ENCODE results near the gene RXFP4. TPM values are rescaled to one million over a fixed set of nuclear protein-coding genes. Genes with fewer than 3 reads are reported as not detected.

RXFP4 gene
- total and polyA plus RNA-seq, 2 of the 13 experiments (the other 11 are each of a cell fraction or from before 2014, with no cell fraction given) = 0.38 to 1.4 TPM

GRCh38 chr1:155978325-155978972, 37.0 kb downstream of the RXFP4 start, which contains the start of gene ARHGEF2 (continued):
- TF ChIP-seq, protein P1, sequence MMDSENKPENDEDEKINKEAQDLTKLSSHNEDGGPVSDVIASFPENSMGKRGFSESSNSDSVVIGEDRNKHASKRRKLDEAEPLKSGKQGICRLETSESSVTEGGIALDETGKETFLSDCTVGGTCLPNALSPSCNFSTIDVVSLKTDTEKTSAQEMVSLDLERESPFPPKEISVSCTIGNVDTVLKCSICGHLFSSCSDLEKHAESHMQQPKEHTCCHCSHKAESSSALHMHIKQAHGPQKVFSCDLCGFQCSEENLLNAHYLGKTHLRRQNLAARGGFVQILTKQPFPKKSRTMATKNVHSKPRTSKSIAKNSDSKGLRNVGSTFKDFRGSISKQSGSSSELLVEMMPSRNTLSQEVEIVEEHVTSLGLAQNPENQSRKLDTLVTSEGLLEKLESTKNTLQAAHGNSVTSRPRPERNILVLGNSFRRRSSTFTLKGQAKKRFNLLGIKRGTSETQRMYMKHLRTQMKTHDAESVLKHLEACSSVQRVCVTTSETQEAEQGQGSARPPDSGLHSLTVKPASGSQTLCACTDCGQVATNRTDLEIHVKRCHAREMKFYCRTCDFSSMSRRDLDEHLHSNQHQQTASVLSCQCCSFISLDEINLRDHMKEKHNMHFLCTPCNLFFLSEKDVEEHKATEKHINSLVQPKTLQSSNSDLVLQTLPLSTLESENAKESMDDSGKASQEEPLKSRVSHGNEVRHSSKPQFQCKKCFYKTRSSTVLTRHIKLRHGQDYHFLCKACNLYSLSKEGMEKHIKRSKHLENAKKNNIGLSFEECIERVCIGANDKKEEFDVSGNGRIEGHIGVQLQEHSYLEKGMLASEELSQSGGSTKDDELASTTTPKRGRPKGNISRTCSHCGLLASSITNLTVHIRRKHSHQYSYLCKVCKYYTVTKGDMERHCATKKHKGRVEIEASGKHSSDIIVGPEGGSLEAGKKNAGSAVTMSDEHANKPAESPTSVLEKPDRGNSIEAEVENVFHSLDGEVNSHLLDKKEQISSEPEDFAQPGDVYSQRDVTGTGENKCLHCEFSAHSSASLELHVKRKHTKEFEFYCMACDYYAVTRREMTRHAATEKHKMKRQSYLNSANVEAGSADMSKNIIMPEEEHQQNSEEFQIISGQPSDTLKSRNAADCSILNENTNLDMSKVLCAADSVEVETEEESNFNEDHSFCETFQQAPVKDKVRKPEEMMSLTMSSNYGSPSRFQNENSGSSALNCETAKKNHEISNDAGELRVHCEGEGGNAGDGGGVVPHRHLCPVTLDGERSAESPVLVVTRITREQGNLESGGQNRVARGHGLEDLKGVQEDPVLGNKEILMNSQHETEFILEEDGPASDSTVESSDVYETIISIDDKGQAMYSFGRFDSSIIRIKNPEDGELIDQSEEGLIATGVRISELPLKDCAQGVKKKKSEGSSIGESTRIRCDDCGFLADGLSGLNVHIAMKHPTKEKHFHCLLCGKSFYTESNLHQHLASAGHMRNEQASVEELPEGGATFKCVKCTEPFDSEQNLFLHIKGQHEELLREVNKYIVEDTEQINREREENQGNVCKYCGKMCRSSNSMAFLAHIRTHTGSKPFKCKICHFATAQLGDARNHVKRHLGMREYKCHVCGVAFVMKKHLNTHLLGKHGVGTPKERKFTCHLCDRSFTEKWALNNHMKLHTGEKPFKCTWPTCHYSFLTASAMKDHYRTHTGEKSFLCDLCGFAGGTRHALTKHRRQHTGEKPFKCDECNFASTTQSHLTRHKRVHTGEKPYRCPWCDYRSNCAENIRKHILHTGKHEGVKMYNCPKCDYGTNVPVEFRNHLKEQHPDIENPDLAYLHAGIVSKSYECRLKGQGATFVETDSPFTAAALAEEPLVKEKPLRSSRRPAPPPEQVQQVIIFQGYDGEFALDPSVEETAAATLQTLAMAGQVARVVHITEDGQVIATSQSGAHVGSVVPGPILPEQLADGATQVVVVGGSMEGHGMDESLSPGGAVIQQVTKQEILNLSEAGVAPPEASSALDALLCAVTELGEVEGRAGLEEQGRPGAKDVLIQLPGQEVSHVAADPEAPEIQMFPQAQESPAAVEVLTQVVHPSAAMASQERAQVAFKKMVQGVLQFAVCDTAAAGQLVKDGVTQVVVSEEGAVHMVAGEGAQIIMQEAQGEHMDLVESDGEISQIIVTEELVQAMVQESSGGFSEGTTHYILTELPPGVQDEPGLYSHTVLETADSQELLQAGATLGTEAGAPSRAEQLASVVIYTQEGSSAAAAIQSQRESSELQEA (CRISPR knock-in tag; IDR thresholded peaks at IDR 0.05; ENCODE audit: not compliant biosample characterization) = peak; percentile 50
- TF ChIP-seq RAD21 (CRISPR knock-in tag; IDR thresholded peaks at IDR 0.05) (no peak), ZNF678 (CRISPR knock-in tag; IDR thresholded peaks at IDR 0.05) (no peak), SAFB2 (CRISPR knock-in tag; IDR thresholded peaks at IDR 0.05; ENCODE audit: borderline replicate concordance, low read depth) (0 out of 2 replicates have a peak, but pooled peaks have one; percentile 40), ASH2L (IDR thresholded peaks at IDR 0.05; ENCODE audit: insufficient read length, low read depth, low read length) (no peak), ZBTB20 (CRISPR knock-in tag; IDR thresholded peaks at IDR 0.05; ENCODE audit: borderline replicate concordance, low read depth) (no peak), ATAD3A (CRISPR knock-in tag; IDR thresholded peaks at IDR 0.05) (no peak), KDM2A (CRISPR knock-in tag; IDR thresholded peaks at IDR 0.05; ENCODE audit: borderline replicate concordance, low read depth) (peak; percentile 28; the same call in 1 of the 2 replicates), ZNF710 (CRISPR knock-in tag; IDR thresholded peaks at IDR 0.05; ENCODE audit: borderline replicate concordance) (0 out of 2 replicates have a peak, but pooled peaks have one; percentile 13), SSRP1 (CRISPR knock-in tag; IDR thresholded peaks at IDR 0.05) (no peak), PCBP1 (IDR thresholded peaks at IDR 0.05; ENCODE audit: borderline replicate concordance, low read depth, low read length) (peak; percentile 95)
- TF ChIP-seq, protein P2, sequence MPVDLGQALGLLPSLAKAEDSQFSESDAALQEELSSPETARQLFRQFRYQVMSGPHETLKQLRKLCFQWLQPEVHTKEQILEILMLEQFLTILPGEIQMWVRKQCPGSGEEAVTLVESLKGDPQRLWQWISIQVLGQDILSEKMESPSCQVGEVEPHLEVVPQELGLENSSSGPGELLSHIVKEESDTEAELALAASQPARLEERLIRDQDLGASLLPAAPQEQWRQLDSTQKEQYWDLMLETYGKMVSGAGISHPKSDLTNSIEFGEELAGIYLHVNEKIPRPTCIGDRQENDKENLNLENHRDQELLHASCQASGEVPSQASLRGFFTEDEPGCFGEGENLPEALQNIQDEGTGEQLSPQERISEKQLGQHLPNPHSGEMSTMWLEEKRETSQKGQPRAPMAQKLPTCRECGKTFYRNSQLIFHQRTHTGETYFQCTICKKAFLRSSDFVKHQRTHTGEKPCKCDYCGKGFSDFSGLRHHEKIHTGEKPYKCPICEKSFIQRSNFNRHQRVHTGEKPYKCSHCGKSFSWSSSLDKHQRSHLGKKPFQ (CRISPR knock-in tag; IDR thresholded peaks at IDR 0.05; ENCODE audit: insufficient replicate concordance) = no peak
- TF ChIP-seq, protein P3, sequence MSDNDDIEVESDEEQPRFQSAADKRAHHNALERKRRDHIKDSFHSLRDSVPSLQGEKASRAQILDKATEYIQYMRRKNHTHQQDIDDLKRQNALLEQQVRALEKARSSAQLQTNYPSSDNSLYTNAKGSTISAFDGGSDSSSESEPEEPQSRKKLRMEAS (IDR thresholded peaks at IDR 0.05) = peak; percentile 52; the same call in 1 of the 2 replicates
- TF ChIP-seq, protein P4, sequence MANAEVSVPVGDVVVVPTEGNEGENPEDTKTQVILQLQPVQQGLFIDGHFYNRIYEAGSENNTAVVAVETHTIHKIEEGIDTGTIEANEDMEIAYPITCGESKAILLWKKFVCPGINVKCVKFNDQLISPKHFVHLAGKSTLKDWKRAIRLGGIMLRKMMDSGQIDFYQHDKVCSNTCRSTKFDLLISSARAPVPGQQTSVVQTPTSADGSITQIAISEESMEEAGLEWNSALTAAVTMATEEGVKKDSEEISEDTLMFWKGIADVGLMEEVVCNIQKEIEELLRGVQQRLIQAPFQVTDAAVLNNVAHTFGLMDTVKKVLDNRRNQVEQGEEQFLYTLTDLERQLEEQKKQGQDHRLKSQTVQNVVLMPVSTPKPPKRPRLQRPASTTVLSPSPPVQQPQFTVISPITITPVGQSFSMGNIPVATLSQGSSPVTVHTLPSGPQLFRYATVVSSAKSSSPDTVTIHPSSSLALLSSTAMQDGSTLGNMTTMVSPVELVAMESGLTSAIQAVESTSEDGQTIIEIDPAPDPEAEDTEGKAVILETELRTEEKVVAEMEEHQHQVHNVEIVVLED (CRISPR knock-in tag; IDR thresholded peaks at IDR 0.05; ENCODE audit: borderline replicate concordance) = peak; percentile 21; the same call in 1 of the 2 replicates

All from HepG2 (cell line).